GM03348 (cell line): Measurements from ENCODE around the gene PID1.
A peak's percentile ranks its signal among the peaks of the same experiment; 100 is the strongest.

Source experiments
- DNase-seq: peaks from one replicate; pipeline ENCODE4 v3.0.0; 2012; ENCODE audit warnings: low spot score

Gene PID1, protein sequence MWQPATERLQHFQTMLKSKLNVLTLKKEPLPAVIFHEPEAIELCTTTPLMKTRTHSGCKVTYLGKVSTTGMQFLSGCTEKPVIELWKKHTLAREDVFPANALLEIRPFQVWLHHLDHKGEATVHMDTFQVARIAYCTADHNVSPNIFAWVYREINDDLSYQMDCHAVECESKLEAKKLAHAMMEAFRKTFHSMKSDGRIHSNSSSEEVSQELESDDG

DNA sequence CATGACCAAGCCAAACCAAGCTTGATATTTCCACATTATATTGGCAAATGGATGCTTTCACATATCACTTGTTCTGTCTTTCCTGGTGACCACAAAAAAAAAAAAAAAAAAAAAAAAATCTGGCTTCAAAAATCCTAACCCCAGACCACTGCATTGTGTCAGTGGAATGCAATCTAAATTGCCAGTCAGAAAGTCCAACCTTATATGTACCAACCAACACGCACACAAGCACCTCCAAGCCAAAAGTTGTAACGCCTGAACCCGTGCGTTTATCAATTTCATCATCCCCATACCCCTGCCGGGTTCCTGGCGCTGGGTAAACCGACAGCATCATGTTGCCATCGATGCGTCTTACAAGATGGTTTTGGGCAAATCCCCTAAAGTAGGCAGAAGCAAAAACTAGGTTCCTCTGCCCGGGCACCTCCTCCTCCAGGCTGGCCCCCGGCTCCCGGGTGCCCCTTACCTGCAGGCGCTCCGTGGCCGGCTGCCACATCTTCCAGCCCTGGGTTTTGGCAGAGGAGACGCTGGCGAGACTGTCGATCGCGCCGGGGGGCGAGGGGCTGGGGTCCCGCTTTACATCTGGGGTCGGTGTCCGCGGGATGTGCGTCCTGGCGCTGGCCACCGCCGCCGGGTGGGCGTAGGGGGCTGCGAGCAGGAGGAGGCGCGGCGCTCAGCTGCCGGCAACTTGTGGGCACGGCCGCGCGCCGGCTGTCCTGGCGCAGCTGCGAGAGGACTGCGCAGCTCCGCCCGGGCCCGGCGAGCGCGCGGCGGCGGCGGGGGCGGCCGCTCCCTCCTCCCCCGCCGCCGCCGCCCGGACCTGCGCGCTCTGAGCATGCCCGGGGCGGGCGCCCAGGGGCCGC is at the start of gene PID1:
PID1 (minus strand) TSS at position 737 of the 860 bp plus-strand sequence; CDS start at position 493, 244 bp downstream.
- peak; percentile 91 for DNase-seq

DNA sequence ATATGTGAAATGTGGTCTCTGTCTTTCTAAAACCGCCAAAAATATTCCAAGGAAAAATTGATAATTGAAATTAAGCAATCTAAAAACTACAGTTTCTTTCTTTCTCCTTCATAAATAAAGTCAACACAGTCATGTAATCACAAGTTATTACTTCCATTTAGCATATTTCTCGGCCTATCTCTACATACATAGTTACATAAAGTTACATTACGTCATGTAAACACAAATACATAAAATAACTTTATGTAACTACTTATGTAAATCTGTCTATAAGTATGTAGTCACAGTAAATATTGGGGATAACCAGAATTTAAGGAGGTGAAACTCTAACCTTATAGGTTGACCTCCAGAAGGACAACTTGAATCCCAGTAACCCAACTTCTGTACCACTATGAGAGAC is 48.5 kb upstream of the PID1 start:
- no peak for DNase-seq

- no peak for DNase-seq
These were observed 43.0 kb upstream of the PID1 start for GRCh38 chr2:229314117-229314516.

DNA sequence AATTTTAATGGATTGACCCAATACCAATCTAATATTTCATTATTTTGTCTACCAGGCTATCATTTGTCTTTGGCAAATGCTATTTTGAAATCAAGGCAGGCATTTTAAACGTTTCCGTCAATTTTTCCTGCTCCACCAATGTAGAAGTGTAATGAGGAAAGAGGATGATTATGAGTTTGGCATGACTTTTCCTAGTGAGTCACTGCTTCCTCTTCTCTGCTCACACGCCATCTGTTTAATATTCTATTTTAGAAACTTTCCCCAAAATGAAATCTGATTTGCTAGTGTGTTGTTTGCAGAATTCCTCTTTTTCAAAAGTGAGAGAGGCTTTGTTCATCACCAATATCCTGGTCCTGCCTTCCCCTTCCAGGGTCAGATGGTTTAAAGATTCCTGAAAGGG is 42.5 kb upstream of the PID1 start:
- DNase-seq = peak; percentile 74

DNA sequence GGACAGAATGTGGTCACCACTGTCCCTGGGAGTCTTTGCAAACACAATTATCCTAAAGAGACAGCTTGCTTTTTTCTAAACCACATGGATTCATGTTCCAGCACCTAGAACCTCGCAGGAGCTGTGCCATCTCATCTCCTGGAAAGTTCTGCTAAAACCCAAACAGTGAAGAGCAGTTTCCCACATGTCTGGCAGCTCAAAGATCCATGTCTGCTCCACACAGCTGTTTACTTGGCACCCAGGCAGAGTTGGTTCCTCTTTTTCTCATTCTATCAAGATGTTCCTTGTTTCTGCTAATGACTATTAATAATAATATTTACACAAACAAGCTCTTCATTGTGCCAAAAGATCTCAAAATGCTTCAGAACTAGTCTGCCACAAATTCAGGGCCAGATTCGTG is 30.1 kb upstream of the PID1 start:
- no peak for DNase-seq

GRCh38 chr2:229300790-229301189 is 29.7 kb upstream of the PID1 start:
- DNase-seq = peak; percentile 56

DNA sequence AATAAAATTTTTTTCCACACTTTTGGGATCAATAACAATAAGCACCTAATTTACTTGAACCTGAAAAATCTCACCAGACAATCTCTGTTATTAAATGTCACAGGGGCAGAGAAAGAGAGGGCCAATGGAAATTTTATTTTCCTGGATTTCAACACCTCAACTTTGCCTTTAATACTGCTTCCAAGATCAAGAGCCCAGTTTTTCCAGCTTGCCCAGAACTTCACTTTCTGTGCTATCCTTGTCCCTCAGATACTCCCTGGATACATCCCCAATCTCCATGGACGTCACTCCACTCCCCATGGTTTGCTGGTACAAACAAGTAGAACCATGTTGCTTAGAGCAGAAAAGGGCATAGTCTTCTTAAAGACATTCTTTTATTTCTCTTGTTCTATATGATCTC is 29.3 kb upstream of the PID1 start:
- no peak for DNase-seq

DNA sequence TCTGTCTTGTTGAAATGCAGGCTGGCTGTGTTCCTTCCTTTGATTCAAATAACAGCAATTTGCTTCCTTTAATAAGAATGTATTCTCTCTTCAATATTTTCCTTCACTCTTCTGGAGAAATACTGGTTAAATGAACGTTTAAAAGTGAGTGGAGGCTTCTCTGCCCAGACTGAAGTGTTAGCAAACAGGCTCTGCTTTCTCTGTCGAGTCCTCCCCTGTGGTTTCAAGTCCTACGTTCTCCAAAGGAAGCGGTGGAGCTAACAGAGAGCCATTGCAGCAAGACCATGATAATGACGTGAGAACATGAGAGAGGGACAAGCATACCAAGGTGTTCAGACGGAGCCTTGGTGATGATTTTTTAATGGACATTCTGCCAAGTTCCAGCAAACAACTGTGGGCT is 26.2 kb upstream of the PID1 start:
- DNase-seq = no peak

GRCh38 chr2:229296536-229296935 is 25.4 kb upstream of the PID1 start:
- no peak for DNase-seq

DNA sequence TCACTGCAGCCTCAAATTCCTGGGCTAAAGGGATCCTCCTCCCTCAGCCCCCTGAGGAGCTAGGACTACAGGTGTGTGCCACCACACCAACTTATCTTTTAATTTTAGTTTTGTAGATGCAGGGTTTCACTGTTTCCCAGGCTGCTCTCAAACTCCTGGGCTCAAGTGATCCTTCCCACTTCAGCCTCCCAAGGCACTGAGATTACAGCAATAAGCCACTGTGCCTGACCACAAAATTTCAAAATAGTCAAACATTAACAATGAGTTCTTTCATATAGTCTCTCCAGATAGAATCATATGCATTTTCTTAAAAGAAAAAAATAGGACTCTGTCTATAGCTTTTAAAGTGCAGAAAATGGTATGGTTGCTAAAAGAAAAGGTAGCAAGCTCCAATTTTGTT is 24.9 kb upstream of the PID1 start:
- DNase-seq = no peak

DNA sequence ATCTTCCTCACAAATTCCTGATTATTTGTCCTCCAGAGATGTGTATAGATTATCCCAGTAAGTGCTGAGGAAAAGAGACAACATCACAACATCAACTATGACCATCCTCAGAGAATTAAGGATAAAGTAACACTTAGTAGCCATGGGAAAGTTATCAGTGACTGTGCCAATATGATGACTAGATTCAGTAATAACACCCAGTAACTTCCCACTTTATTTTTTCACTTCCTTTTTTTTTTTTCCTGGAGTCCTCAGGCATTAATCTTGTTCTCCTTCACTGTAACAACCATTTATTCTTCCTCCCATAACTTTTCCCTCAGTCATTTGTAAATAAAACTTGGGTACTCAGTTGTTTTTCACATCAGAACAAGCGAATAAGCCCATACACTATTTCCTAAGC is 16.7 kb upstream of the PID1 start:
- DNase-seq = no peak

GRCh38 chr2:229282758-229283546 is 11.9 kb upstream of the PID1 start:
- peak; percentile 81 for DNase-seq

DNA sequence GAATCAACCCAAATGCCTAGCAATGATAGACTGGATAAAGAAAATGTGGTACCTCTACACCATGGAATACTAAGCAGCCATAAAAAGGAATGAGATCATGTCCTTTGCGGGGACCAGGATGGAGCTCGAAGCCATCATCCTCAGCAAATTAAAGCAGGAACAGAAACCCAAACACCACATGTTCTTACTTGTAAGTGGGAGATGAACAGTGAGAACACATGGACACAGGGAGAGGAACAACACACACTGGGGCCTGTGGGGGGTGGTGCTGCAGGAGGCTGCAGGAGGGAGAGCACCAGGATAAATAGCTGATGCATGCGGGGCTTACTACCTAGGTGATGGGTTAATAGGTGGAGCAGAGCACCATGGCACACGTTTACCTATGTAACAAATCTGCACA is 8.4 kb upstream of the PID1 start:
- no peak for DNase-seq

DNA sequence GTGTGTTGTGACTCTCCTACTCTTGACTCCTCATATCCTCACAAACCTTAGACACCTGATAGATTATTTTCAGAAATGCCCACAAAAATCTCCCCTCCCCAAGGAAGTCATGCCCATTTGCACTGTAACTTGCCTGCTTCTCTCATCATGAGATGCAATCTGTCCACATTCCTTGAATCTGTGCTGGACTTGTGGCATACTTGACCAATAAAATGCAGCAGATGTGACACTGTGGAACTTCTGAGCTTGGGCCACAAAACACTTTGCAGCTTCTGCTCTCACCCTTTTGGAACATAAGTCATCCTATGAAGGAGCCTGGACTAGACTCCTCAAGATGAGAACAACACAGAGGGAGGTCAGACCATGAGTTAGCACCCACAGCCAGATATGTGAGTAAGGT is 4.4 kb upstream of the PID1 start:
- no peak for DNase-seq

DNA sequence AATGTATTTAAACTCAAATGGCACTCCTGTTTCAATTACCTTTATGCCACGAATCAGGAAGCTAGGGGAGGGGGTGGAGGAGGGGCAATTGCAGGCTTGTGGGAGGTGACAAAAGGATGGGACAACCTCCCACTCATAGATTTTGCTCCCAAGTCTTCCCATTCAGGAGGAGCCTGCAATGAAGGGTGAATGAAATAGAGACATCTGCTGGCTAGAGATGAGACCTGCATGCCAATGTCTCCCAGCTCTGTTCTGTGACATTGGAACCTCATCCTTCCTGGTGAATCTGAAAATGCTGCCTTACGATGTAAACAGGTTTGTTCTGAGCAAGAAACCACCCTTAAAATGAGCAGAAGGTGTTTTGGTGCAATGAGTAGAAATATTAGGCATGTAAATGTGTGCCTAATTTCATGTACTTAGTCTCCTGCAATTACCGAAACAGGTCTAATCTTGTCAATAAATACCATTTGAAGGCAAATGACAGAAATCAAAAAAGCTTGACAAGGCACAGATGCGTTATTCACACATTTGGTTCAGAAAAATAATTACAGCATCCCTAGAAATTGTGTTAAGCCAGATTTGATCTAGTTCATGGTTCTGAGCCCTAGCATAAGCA is 2.7 kb upstream of the PID1 start:
- peak; percentile 82 for DNase-seq

- DNase-seq = no peak
These were observed 2.1 kb upstream of the PID1 start for GRCh38 chr2:229273006-229273722.

DNA sequence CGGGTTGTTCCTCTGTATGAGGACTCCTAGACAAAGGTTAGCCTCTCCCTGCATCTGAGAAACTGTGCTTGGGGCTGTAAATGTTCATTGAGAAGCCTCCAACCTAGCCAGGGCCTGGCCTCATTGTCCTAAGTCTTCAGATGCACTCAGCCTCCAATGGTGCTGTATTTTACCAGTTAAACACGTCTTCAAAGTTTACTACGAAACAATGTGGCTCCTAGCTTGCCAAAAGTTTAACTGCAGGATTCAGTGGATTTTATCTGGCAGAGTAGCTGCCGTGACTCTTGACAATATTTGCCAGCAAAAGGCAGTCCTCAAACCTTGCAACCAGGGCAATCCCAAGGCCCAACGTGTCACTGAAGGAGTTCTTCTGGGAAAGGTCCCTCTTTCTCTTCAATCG is 1.1 kb downstream of the PID1 start:
- DNase-seq = no peak

GRCh38 chr2:229269146-229269545 is 1.9 kb downstream of the PID1 start:
- no peak for DNase-seq

GRCh38 chr2:229268626-229269025 is 2.5 kb downstream of the PID1 start:
- peak; percentile 42 for DNase-seq

DNA sequence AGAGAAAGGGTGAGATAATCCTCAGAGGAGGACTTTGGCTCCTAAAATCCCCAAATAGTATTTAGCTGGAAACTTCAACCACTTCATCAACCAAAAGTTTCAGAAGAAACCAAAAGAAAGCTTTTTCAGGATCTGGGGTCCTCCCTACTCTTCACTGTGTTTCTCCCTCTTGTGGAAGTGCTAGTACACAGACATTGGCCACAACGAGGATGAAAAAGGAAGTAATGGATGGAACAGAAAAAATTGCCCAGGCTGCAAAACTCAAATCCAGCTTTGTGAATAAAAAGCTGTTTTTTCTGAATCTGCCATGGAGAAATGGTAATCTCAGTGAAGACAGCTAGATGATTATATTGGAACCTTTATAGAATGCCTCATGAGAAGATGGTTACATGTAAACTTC is 4.0 kb downstream of the PID1 start:
- DNase-seq = no peak

DNA sequence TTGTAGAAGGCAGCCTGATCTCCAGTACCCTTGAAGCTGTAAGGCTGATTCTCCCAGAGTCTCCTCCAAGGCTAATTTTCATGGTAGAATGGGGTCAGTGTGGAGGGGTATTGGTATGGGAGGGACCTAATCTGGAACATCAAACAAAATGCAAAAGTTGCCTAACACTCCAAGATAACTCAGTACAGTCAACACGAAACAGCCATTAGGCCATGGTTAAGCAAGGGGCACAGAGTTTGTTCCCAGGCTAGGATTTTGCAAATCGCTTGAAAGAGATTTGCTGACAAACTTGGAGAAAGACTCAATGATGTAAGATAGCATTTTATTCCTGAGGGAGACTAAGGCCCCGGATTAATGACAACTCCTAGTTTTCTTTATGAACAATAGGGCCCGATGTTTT is 5.4 kb downstream of the PID1 start:
- DNase-seq = no peak

DNA sequence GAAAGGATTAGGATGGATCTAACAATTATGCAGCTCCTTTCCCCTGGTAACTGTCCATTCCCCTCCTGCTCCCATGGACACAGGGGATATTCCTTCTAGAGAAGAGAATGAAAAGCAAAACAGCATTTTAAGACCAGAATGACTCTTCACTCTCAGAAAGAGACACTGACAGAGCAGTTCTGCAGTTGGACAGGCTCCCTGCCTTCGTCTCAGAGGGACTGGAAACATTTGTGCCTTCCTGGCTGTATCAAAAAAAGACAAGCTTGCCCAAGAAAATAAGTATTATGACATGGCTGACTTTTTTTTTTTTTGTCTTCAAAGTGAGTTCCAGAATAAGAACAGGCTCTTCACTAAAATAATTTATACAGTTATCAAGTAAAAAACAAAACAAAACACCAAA is 9.5 kb downstream of the PID1 start:
- DNase-seq = no peak
